ENCODE data around the gene EFCAB5.

DNA sequence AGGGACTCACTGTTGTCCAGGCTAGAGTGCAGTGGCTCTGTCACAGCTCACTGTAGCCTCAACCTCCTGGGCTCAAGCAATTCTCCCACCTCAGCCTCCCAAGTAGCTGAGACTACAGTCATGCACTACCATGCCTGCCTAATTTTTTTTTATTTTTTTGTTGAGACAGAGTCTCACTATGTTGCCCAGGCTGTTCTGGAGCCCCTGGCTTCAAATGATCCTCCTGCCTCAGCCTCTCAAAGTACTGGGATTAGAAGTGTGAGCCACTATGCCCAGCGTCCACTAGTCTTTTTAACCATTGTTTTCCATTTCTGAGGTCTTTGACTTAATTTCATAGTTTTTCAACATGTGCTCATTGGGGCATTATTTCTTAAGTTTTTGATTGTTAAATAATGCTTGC is 188.7 kb downstream of the EFCAB5 start:
- TF ChIP-seq, protein P1, sequence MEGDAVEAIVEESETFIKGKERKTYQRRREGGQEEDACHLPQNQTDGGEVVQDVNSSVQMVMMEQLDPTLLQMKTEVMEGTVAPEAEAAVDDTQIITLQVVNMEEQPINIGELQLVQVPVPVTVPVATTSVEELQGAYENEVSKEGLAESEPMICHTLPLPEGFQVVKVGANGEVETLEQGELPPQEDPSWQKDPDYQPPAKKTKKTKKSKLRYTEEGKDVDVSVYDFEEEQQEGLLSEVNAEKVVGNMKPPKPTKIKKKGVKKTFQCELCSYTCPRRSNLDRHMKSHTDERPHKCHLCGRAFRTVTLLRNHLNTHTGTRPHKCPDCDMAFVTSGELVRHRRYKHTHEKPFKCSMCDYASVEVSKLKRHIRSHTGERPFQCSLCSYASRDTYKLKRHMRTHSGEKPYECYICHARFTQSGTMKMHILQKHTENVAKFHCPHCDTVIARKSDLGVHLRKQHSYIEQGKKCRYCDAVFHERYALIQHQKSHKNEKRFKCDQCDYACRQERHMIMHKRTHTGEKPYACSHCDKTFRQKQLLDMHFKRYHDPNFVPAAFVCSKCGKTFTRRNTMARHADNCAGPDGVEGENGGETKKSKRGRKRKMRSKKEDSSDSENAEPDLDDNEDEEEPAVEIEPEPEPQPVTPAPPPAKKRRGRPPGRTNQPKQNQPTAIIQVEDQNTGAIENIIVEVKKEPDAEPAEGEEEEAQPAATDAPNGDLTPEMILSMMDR (IDR thresholded peaks at IDR 0.05; ENCODE audit: borderline replicate concordance, extremely low read depth, low read length, poor library complexity, severe bottlenecking) = no peak
- no peak for TF ChIP-seq EZH2 (IDR thresholded peaks at IDR 0.05; ENCODE audit: borderline replicate concordance, low read depth, low read length, severe bottlenecking)

All from DND-41 (cell line).